GOT3 (cell line): ENCODE measurements around the gene ARHGAP26.
"Not testable (repeated sequence)": the region's sequence is repeated elsewhere in the genome, so short reads cannot be mapped to it uniquely, and the experiment has no call there.

Experiments used
- DNase-seq: peaks from one replicate; lab custom pipeline; 2025; ENCODE audit warnings: mixed read lengths; lab: John Stamatoyannopoulos, UW

The ARHGAP26 gene

DNA sequence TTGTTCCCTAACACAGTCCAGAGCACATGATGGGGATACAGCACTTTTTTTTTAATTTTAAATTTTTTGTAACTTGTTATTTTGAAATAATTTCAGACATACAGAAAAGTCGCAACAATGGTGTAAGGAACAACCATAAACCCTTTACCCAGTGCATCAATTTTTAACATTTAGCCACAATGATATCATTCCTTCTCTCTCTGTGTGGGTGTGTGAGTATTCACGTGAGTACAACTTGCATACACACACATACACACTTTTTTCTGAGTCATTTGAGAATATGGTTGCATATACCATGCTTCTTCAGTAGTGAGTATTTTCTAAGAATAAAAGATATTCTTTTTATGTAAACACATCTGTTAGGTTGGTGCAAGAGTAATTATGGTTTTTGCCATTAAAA, 135.2 kb downstream of the ARHGAP26 start:
- no peak for DNase-seq

DNA sequence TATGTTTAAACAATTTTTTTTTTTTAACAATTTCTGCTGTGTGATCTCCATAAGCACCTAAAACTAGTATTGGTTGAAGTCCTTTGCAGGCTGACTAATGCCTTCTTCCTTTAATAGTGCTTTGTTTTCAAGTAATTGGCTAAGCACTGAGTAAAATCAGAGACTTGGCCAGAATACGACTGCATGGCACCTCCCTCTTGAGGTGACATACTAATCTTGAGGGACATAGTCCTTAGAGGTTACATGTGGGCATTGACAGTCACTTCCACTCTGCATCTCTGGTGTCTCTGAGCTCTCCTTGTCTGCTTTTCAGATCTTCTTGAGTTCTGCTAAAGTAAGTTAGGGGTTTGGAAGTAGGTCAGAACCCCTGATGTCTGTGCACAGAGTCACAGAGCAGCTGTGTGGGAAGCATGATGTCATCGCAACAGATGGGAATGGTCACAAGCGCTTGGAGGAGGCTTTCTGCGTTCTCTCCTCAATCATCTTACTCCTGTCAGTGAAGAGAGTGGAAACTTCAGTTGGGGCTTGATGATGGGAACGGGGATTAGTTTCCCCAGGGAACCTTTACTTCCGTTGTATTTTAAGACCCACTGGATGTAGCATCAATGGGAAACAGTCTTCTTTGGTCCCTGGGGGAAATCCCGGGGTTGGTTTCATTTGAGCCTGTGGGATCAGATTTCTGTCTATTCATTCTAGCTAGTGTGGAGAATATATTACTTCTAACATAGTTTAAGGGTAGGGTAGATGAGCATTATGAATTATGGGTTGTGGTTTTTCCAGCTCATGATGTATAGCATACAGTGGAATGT, 136.9 kb downstream of the ARHGAP26 start:
- no peak for DNase-seq

DNA sequence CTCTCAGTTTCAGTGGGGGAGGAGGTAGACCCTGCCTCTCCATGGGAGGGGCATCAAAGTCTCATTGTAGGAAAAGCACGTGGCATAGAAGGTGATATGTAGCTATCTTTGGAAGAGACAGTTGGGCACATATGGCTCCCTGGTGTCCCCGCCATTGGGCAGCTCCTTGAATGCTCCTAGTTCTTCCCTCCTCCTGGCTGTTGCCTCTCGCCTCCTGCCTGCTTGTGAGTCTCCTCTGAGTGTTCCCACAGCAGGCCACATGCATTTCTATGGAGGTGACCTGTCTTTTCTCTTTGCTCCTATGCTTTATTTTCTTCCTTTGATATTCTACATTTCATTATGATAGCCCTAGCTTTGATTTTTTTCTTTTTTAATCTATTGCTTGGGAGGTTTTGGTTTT, 138.5 kb downstream of the ARHGAP26 start:
- DNase-seq = no peak

DNA sequence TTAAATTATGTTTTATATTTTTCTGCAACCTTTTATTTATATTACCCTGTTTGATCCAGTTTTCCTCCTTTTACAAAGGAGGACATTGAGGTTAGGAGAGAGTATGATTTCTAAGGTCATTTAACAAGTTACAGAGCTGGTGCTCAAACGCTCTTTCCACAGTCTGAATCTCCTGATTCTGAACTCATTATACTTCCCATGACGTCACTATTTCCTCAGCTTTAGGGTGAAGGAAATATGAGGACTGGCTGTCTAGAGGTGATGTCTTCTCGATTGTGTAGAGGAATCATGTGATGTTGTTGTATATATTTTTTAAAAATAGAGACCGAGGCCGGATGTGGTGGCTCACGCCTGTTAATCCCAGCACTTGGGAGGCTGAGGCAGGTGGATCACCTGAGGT, 140.0 kb downstream of the ARHGAP26 start:
- no peak for DNase-seq

DNA sequence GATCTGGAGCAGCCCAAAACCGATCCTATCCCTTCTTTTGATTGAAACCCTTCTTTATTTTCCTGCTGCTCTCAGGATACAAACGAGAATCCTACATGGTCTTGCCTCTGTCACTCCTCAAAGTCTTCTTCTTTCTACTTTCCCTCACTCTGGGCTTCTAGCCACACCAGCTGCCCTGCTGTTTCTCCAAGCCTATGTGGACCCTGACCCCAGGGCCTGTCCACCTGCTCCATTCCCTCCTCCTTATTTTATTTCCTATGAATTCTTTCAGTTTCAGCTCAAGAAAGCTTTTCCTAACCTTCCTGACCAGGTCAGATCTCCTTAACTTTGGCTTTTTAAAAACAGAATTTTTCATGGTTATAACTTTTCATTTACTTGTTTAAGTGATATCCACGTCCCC, 141.0 kb downstream of the ARHGAP26 start:
- no peak for DNase-seq

DNA sequence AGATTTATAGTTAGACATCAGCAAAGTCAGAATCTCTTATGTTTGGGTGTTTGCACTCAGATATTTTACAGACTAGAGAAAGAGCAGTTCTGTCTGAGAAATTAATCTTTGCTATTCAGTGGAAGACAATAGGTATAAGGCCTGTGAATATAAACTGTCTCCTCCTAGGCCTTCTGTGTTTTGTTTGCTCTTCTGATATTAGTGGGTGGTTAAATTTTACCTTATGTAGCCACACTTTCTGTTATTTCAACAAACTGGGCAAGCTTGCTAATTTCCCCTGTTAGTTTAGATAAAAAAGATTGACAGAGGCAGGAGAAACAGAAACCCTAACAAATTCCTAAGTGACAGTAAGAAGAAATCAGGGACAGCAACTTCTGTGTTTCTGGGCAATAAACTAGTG, 141.6 kb downstream of the ARHGAP26 start:
- no peak for DNase-seq

DNA sequence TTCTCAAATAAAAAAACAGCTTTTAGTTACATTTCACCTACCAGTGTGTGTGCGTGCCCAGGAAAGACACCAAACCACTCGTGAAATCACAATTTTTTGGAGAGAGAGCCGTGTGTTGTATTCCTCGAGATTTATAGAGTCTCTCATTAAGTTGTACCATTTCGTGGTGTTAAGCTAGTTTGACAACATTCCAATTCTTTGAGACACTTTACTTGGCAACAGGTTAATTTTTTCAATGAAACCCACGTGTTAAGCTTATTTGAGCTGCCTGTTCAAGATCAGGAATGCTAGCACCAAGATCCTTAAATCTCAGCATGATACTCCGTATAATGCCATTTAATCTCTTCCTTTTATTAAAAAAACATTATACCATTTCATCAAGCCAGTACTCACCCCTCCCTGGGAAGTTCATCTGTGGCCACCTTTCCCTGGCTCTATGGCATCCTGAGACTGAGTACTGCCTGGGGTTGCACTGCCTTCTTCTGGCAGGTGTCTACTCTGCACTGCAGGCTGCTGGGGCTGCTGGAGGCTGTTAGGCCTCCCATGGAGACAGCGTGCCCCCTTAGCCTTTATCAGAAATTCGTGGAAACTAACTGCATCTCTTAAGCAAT, 143.7 kb downstream of the ARHGAP26 start:
- no peak for DNase-seq

DNA sequence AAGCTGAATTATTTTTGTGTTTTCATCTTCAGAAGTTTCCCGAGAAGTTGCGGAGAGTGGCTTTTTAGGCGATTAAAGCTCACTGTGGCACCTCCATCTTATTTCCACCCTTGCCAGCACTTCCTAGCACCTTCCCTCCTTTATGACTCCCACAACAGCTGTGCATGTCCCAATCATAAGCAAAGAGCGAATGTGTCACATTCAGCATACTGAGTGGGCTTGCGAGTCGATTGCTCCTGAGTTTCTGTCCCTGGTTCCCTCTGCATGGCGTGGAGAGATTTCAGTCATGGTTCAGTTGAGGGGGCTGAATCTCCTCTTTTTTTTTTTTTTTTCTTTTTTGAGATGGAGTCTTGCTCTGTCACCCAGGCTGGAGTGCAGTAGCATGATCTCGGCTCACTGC, 144.9 kb downstream of the ARHGAP26 start:
- no peak for DNase-seq

DNA sequence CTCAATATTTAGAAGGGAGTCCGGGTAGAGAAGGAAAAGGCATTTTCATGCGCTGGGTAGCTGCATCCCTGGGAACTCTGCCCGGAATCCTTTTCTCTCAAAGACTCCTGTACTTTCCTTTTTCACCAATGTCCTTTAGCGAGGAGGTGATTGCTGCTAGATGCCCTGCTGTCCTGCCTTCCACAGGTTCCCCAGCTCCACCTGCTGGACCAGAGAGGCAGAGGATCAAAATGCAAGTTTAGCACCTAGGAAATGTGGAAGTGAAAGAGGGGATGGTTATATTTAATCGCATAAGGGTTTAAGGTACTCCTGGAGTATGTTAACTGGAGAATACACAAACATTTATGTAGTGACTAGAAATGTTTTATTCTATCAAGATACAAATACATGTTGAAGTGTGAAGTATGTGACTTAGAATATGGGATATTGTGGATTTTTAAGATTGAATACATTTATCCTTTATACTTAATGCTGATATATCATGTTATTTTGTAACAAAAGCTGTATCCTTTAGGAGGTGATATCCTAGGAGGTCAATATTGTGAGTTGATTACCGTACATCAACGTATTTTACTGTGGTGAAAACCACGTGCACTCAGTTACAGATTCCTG, 145.7 kb downstream of the ARHGAP26 start:
- DNase-seq = no peak

DNA sequence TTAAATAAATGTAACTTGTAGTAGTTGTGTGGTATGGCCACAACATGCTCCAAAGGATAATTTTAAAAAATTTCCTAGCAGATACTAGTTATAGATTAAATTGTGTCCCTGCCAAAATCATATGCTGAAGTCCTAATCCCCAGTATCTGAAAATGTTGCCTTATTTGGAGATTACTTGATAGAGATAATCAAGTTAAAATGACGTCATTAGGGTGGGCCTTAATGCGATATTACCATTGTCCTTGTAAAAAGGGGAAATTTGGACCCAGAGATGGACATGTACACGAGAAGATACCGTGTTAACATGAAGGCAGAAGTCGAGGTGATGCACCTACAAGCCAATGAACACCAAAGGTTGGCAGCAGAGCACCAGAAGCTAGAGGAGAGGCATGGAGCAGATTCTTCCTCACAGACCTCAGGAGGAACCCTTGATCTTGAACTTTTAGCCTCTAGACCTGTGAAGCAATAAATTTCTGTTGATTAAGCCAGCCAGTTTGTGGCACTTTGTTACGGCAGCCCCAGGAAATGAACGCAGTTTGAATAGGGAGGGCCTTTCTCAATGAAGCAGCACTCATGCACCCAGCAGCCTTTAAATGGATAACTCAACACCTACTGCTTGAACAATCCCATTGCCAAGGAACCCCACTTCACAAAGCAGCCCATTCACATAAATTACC, 148.9 kb downstream of the ARHGAP26 start:
- DNase-seq = no peak

DNA sequence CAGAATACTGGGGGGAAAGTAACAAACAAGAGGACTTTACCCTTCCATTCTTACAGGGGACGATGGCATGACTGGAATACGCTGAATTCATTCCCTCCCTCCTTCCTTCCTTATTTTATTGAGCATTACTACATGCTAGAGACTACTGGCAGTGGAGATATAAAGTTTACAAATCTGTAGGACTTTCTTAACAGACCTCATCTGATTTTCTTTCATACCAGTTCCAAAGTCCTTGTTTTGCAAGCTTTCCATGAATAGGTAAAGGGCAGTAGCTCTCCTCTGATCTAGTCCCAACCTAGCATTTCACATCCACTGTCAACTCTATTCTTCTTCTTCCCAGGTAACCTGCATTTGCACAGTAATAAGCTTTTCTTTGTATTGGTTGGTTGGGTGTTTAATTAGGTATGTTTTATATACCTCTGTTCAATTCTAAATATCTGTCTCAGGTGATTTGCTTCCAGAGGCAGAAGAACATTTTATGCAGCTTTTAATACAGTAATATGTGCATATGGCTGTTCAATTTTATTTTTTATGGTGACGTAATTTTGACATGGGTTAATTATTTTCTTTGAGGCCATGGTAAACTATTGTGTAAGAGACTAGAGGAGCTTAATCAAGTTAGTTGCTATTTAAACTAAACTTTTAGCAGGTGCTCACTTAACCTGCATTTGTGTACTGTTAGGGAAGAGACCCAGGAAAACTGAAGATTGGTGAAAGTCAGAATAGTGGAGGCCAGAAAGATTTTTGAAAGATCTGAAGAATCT, 150.9 kb downstream of the ARHGAP26 start:
- no peak for DNase-seq

DNA sequence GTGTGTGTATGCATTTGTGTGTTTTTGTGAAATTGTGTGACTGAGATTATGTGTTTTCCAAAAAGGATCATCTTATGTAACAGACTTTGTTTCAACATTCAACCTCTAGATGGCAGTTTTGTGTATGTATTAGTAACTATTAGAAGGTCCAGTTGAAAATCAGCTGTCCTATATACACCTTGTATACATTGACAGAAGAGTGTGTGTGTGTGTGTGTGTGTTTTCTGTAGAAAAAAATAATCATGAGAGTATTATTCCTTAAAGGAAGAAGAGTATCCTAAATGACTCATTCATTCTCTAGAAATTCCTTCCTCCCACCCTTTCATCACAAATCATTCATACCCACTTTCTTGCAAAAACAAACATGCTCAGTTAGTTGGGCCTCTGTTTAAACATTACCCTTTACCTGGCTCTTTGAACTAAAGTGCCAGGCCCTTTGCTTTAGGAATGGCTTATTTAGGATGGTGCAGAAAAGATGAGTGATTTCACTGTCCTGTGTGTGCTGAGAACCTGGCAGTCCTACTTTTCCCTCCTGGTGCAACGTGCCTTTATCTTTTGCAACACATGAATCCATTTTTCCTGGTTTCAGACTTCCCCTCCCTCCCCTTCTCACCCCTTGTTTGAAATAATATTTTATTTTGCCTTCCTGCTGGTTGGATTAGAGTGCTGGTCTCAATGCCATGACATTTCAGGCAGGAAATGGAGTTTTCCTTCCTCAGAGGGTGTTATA, 152.2 kb downstream of the ARHGAP26 start:
- no peak for DNase-seq

DNA sequence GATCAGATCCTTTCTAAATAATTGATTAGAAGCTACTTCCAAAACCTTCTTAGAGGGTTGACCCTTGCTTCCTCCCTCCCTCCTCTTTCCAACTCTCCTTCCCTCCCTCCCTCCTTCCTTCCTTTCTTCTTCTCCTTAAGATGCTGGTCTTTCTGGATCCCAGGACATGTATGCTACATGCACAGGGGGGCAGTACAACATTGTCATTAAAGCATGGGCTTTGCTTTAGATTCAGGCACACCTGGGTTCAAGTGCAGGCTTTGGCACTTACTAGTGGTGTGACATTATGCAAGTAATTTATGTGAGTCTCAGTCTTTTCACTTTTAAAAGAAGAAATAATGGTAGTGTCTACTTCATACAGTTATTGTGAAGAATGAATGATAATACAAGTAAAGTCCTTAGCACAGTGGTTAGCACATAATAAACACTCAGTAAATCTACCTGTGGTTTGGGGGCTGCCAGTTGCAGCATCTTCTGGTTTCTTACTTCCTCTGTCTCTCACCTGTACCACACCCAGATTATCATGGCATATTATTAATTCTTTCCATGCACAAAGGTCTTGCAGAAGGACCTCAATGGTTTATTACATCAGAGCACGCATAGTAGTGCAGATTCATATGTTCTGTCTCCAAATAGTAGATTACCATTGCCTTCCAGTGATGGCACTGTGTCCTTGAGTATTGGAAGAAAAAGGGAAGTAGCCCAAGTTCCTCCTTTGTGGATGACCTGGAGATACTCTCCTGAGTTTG, 154.1 kb downstream of the ARHGAP26 start:
- DNase-seq = no peak

DNA sequence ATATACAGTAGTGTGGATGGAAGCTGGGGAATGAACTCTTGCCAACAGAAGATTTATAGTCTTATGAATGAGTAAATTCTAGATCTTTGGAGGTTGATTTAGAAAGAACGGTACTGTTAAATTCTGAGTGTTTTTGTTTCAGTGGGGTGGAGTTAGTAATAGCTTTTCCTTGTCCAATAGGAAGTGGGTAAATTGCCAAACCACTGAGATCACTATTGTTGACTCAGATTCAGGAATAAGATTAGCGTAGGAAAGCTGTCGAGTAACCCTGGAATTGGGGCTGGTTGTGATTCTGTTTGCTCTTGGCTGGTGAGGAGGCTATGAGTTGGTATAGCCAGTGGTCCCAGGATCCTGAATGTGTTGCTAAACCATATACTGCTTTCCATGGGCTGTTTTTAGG, 155.6 kb downstream of the ARHGAP26 start:
- DNase-seq = no peak

DNA sequence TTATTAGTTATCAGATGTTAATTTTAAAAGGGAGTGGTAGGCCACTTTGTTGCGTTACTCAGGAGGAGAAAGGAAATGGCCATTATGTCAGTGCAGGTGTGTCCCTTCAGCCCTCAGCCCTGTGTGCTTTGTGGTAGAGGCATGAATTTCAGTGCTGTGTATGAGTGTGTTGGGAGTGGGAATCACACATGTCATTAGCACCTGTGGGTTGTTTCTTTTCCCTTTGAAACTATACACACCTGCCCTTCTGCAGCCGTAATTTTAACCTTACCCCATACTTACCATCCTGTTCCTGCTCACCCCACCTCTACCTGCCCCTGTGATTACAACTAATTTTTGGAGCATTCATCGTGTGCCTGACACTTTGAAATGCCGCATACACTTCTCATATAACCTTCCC, 156.4 kb downstream of the ARHGAP26 start:
- DNase-seq = no peak

DNA sequence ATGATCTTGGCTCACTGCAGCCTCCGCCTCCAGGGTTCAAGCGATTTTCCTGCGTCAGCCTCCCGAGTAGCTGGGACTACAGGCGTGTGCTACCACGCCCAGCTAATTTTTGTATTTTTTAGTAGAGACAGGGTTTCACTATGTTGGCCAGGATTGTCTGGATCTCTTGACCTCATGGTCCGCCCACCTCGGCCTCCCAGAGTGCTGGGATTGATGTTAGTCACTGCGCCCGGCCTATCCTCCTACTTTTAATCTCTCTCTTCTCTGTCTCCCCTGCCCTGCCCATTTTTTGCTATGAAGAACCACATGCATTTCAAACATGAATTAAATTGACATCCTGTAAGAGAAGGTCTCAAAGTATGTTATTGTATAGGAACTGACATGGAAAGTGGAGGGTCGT, 158.8 kb downstream of the ARHGAP26 start:
- DNase-seq = not testable (repeated sequence)

DNA sequence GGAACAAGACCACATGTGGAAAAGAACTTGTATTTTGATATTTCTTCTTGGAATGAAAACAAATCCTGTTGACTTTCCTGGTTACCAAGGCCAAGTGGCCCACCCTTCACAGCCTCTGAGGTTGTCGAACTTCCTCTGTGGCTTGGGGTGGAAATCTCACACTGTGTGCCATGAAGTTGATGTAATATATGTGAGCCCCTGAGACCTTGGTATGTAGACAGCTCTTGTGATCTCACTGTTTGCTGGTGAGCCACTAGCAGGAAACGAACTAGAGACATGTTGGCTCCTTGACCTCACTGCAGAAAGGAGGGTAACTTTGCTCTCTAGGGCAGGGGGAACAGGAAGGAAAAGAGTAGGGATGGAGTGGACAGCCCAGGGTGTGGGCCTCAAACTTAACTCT, 159.4 kb downstream of the ARHGAP26 start:
- DNase-seq = no peak

DNA sequence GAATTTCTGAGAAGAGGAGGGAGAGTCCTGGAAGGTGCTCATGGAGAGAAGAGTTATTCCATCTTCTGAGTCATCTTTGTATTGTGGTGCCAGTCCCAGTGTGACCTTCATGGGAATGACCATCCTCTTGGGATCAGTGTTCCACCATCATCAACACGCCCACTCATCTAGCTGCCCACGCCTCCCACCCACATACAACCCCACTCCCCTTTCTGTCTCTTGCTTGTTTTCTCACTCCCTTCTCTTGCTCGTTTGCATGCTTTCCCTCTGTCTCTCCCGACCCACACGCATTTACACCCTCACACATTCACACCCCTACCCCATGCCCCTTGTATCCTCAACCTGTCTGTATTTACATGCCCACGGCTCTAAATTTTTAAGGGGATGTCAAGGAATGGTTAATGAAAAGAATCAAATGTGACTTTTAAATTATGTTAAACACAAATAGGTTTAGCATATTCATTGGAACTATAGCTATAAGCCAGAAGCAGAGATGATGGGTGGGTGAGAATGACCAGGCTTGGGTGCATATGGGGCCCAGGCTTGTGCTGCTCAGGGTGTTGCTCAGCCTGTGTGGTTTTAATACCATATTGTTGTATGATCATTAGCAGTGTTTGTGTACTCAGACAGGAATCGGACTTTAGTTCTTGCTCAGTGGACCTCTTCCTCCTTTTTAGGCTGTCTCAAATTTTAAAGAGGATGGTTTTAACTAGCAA, 160.4 kb downstream of the ARHGAP26 start:
- DNase-seq = no peak

DNA sequence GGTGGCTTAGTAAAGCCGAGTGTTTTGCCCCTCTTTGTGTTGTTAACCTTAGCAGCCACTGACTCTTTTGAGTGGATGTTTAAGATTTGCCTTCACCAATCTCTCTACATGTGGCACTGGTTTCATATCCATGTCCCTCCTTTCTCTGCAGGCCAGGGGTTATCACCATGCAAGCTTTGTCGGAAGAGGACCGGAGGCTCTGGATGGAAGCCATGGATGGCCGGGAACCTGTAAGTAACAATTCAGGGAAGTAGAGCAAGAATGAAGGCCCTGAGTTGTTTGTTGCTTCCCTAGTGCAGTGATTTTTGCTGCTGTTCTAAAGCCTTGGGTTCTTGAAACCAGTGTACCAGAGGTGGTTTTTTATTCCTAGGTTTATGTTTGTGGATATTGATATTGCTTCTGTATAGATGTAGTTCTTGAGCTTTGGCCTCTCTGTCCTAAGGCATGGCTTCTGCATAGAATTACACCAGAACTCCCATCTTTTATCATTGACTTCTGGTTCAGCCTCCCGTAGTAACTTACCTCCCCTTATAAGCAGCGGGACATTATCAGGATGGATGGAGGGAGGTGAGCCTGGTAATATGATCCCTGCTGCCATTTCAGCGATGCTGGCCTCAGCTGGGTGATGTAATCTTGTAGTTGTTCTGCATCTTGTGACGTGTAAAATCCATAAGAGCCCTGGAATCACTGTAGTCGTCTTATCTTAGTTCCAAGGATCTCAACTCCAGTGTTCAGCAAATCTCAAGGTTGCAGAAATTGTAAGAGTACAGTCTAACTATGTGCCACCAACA, 161.9 kb downstream of the ARHGAP26 start:
- no peak for DNase-seq
